HEK293 (cell line): ENCODE results near the gene RSRC1.

Experiments used
- SETDB1 ChIP-seq: IDR thresholded peaks from one replicate; pipeline ENCODE4 v1.6.1; 2017; ENCODE audit warnings: mild to moderate bottlenecking, low read length, moderate library complexity, mixed read lengths; ENCODE audit not compliant: insufficient read length
- ZNF677 ChIP-seq: fragments of 450-650 bp; IDR thresholded peaks from 2 replicates; pipeline ENCODE4 v1.5.0; 2018; ENCODE audit warnings: missing biosample characterization, mild to moderate bottlenecking, missing genetic modification characterization, moderate library complexity
- TF ChIP-seq, protein P1 (sequence below): fragments of 450-650 bp; formaldehyde crosslinking; IDR thresholded peaks from 2 replicates; pipeline ENCODE4 v1.5.1; 2016; ENCODE audit warnings: missing biosample characterization, missing genetic modification characterization

- TF ChIP-seq, protein P1, sequence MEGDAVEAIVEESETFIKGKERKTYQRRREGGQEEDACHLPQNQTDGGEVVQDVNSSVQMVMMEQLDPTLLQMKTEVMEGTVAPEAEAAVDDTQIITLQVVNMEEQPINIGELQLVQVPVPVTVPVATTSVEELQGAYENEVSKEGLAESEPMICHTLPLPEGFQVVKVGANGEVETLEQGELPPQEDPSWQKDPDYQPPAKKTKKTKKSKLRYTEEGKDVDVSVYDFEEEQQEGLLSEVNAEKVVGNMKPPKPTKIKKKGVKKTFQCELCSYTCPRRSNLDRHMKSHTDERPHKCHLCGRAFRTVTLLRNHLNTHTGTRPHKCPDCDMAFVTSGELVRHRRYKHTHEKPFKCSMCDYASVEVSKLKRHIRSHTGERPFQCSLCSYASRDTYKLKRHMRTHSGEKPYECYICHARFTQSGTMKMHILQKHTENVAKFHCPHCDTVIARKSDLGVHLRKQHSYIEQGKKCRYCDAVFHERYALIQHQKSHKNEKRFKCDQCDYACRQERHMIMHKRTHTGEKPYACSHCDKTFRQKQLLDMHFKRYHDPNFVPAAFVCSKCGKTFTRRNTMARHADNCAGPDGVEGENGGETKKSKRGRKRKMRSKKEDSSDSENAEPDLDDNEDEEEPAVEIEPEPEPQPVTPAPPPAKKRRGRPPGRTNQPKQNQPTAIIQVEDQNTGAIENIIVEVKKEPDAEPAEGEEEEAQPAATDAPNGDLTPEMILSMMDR (tag by site-specific recombination) = no peak
- TF ChIP-seq SETDB1 (no peak), ZNF677 (tag by site-specific recombination) (no peak)
Measured at GRCh38 chr3:158368271-158368670, 258.4 kb downstream of the RSRC1 start.
